ENCODE results near the gene CDKL5.

The CDKL5 gene

DNA sequence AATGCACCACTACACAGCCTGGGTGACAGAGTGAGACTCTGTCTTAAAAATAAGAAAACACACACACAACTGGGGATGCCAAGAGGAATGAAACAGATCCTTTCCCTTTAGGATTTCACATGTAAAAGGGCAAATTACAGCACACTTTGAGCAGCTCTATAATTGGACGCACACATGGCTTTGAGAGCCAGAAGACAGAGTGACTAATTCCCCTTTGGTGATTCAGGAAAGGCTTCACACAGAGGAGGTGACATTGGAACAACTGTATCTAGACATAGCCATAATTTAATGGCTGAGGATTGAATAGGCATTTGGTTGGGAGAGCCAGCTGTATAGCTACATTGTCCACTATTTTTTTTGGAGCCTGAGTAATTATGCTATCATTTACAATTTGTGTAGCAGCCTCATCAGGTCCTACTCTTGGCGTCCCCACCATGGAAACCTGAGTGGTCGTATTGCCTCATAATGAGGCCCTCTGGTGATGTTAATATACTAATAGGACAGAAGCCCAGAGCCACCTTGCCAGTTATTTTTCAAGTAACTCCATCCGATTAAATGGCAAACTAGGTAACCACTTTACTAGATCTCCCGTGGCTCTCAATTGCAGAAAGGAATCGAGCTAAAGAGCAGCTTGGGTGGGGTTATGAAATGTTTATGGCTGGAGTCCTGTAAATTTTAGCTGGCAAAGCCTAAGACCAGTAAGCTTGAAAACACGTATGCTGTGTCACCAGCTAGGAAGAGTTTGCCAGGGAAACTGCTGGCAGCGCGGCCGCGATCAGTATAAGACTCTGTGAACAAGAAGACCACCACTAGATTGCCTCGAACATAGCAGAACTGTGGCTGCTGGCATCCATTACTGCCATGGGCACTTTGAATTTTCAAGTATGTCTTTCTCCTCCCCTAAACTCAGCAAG is 273.6 kb downstream of the CDKL5 start:
- no peak for TF ChIP-seq FOXM1 (IDR thresholded peaks at IDR 0.05; ENCODE audit: borderline replicate concordance, low read depth)
- TF ChIP-seq, protein P1, sequence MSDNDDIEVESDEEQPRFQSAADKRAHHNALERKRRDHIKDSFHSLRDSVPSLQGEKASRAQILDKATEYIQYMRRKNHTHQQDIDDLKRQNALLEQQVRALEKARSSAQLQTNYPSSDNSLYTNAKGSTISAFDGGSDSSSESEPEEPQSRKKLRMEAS (IDR thresholded peaks at IDR 0.05), result no peak
- TF ChIP-seq, protein P2, sequence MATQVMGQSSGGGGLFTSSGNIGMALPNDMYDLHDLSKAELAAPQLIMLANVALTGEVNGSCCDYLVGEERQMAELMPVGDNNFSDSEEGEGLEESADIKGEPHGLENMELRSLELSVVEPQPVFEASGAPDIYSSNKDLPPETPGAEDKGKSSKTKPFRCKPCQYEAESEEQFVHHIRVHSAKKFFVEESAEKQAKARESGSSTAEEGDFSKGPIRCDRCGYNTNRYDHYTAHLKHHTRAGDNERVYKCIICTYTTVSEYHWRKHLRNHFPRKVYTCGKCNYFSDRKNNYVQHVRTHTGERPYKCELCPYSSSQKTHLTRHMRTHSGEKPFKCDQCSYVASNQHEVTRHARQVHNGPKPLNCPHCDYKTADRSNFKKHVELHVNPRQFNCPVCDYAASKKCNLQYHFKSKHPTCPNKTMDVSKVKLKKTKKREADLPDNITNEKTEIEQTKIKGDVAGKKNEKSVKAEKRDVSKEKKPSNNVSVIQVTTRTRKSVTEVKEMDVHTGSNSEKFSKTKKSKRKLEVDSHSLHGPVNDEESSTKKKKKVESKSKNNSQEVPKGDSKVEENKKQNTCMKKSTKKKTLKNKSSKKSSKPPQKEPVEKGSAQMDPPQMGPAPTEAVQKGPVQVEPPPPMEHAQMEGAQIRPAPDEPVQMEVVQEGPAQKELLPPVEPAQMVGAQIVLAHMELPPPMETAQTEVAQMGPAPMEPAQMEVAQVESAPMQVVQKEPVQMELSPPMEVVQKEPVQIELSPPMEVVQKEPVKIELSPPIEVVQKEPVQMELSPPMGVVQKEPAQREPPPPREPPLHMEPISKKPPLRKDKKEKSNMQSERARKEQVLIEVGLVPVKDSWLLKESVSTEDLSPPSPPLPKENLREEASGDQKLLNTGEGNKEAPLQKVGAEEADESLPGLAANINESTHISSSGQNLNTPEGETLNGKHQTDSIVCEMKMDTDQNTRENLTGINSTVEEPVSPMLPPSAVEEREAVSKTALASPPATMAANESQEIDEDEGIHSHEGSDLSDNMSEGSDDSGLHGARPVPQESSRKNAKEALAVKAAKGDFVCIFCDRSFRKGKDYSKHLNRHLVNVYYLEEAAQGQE (IDR thresholded peaks at IDR 0.05; ENCODE audit: low read depth), result no peak
- no peak for TF ChIP-seq ZBTB7A (IDR thresholded peaks at IDR 0.05; ENCODE audit: low read depth)
- no peak for TF ChIP-seq YY1 (IDR thresholded peaks at IDR 0.05; ENCODE audit: low read depth)
- no peak for TF ChIP-seq NFIC (IDR thresholded peaks at IDR 0.05)

DNA sequence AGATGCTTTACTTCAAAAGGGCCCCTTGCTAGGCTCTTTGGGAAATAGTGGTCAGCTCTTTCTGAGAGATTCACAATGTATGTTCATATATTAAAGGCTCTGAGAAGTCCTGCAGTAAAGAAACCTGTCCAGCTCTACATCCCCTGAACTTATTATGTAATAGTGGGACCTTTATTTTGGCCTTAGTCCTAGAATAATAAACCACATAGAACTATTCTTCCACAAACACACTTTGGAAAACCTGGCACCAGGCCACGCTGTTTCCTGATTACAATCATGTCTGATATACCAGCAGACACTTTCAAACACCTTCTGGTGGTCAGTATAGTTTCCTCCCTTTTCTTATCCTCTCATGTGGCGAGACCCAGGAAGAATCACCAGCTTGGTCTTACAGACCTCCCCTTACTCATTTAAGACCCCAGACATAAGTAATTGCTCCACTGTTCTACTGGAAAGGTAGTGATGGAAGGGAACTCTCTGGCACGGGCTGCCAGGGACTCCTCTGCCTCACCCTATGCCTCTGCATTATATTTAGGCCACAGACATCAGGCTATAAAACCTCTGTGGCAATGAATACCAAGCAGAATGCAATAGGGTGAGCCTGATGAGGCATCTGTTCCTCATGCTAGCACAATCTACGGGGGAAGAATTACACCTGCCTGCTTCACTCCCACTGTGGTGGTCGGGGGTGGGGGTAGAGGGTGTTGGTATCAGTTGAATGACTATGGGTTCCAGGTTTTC is 276.4 kb downstream of the CDKL5 start:
- no peak for TF ChIP-seq EGR1 (IDR thresholded peaks at IDR 0.05)
- TF ChIP-seq TEAD4 (IDR thresholded peaks at IDR 0.05), result no peak
- no peak for TF ChIP-seq ZBTB7A (IDR thresholded peaks at IDR 0.05; ENCODE audit: low read depth)
- TF ChIP-seq NFIC (IDR thresholded peaks at IDR 0.05), result no peak
- no peak for TF ChIP-seq RAD21 (IDR thresholded peaks at IDR 0.05; ENCODE audit: low read depth)
- TF ChIP-seq TAF1 (IDR thresholded peaks at IDR 0.05; ENCODE audit: low read depth), result no peak
- TF ChIP-seq, protein P2 (IDR thresholded peaks at IDR 0.05; ENCODE audit: low read depth), result no peak
- TF ChIP-seq, protein P1 (IDR thresholded peaks at IDR 0.05), result no peak
- TF ChIP-seq CREB1 (IDR thresholded peaks at IDR 0.05; ENCODE audit: low read depth), result no peak
- no peak for TF ChIP-seq CEBPB (IDR thresholded peaks at IDR 0.05)

DNA sequence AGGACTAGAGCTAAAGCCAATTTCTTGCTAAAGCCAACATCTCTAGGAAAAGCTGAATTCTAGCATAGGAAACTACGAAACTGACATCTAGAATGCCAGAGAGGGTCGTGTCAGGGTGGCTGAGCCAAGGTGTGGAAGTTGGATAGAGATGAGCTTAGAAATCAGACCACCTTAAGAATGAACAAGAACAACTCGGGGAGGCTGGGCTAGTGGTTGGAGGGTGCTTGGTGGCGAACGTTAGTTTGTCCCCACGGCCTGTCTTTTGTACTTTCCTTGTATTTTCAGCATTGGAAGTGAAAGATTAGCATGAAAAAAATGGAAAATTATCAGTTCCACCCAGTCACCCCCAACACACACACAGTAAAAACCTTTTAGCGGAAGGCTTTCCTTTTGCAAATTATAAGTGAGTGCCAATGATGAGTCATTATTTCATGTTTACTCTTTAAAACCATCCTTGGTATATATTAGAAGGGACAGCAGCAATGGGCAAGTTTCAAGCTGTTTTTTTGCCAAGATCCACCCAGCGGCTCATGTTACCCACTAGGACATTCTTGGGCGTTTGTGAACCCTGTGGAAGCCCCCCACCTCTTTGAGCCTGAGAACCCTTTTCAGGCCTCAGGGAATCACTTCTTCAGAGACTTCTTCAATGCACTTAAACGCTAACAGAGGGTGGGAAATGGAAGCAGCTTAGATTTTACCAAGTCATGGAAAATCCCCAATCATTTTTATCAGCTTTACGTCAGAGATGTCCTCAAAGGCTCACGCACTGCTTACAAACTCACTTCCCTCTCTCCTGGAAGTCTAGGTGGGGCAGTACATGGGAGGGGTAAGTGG is 277.2 kb downstream of the CDKL5 start:
- TF ChIP-seq RAD21 (IDR thresholded peaks at IDR 0.05; ENCODE audit: low read depth) (no peak), EGR1 (IDR thresholded peaks at IDR 0.05) (no peak), NFIC (IDR thresholded peaks at IDR 0.05) (no peak)
- TF ChIP-seq, protein P2 (IDR thresholded peaks at IDR 0.05; ENCODE audit: low read depth), result no peak
- TF ChIP-seq, protein P1 (IDR thresholded peaks at IDR 0.05), result no peak
- TF ChIP-seq, protein P3, sequence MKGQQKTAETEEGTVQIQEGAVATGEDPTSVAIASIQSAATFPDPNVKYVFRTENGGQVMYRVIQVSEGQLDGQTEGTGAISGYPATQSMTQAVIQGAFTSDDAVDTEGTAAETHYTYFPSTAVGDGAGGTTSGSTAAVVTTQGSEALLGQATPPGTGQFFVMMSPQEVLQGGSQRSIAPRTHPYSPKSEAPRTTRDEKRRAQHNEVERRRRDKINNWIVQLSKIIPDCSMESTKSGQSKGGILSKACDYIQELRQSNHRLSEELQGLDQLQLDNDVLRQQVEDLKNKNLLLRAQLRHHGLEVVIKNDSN (IDR thresholded peaks at IDR 0.05), result no peak
